K562 (cell line): Measurements from ENCODE around the gene TMPO. TPM values are rescaled to one million over a fixed set of nuclear protein-coding genes. Genes with fewer than 3 reads are reported as not detected.

Experiments
- ATAC-seq: fragments of 200-7000 bp; cut with Tn5 transposase; 3 replicates; pipeline ENCODE4 v1.9.1; 2020; ENCODE audit warnings: moderate library complexity
- BruUV-seq: library from RNA; stranded (reverse); fragments of 400-500 nt; replicated peaks from 2 replicates; lab custom pipeline; 2021; lab: Mats Ljungman, UMichigan
- CTCF ChIA-PET: fragments of 300-600 bp; formaldehyde crosslinking; extraction: SDS; loops from one replicate; lab custom pipeline; 2021; ENCODE audit warnings: low intra/inter-chr PET ratio; lab: Yijun Ruan, JAX
- POLR2A ChIA-PET: fragments of 300-600, 350-650 bp; sonication (Branson Sonifier 250); formaldehyde crosslinking; extraction: SDS; loops from one replicate; lab custom pipeline; 2021; ENCODE audit warnings: antibody characterized with exemption, inconsistent platforms; lab: Yijun Ruan, JAX
- DNase-seq, 4 experiments: peaks; one replicate each; pipeline versions ENCODE4 v3.0.0 to v3.0.0-alpha.2; 2011 to 2018; ENCODE audit warnings: low spot score in 3 of 4, mixed read lengths in 3 of 4; ENCODE audit errors: extremely low read depth in 1 of 4
- FAIRE-seq: peaks from 2 replicates; lab custom pipeline; 2011; peaks lifted over from hg19 to GRCh38; lab: Jason Lieb, UNC
- H2AFZ ChIP-seq: 2 replicates; pipeline ENCODE4 v1.6.0; 2011; ENCODE audit warnings: low read depth, low read length, control low read depth, inconsistent platforms
- H3K27ac ChIP-seq: fragments of 200-600 bp; 3 replicates; pipeline ENCODE4 v1.8.0; 2011; ENCODE audit warnings: low read depth, mild to moderate bottlenecking, control low read depth, inconsistent platforms, low read length, moderate library complexity, mixed read lengths; ENCODE audit errors: extremely low read depth
- H3K27me3 ChIP-seq, 2 experiments: fragments of 300-600 bp in 1 of 2; 2 replicates in 1 of 2; 3 replicates in 1 of 2; pipeline versions ENCODE4 v1.6.0 to v1.8.0; 2011; ENCODE audit warnings: inconsistent platforms in 2 of 2, low read length in 2 of 2, mild to moderate bottlenecking in 1 of 2, mixed read lengths in 1 of 2, moderate library complexity in 1 of 2; ENCODE audit not compliant: control insufficient read depth in 2 of 2, insufficient read depth in 2 of 2
- H3K36me3 ChIP-seq: fragments of 300-600 bp; 3 replicates; pipeline ENCODE4 v1.8.0; 2011; ENCODE audit warnings: mild to moderate bottlenecking, low read length, inconsistent platforms; ENCODE audit not compliant: control insufficient read depth, insufficient read depth
- H3K4me1 ChIP-seq, 2 experiments: fragments of 200-600 bp in 1 of 2; replicated peaks in 1 of 2; 2 replicates in 1 of 2; 3 replicates in 1 of 2; pipeline versions ENCODE4 v1.5.1 to v1.8.0; 2011; ENCODE audit warnings: inconsistent platforms in 2 of 2, low read length in 2 of 2, mild to moderate bottlenecking in 1 of 2, mixed read lengths in 1 of 2, moderate library complexity in 1 of 2; ENCODE audit not compliant: control insufficient read depth in 2 of 2, insufficient read depth in 2 of 2
- H3K4me2 ChIP-seq: 2 replicates; pipeline ENCODE4 v1.6.1; 2011; ENCODE audit warnings: low read length, control low read depth, inconsistent platforms, mixed read lengths; ENCODE audit not compliant: insufficient read depth
- H3K4me3 ChIP-seq: fragments of 200-600 bp; sonication (generic), shearing (Covaris generic); 2 replicates; pipeline ENCODE4 v1.5.1; 2016; ENCODE audit warnings: control low read depth, inconsistent platforms
- H3K79me2 ChIP-seq: fragments of 200-600 bp; 3 replicates; pipeline ENCODE4 v1.8.0; 2011; ENCODE audit warnings: low read length, inconsistent platforms; ENCODE audit not compliant: control insufficient read depth, insufficient read depth
- H3K9ac ChIP-seq, 2 experiments: 2 replicates each; pipeline versions ENCODE4 v1.6.0 to v1.6.1; 2011; ENCODE audit warnings: low read depth in 2 of 2, low read length in 2 of 2, control low read depth in 1 of 2, inconsistent platforms in 1 of 2, mild to moderate bottlenecking in 1 of 2, mixed read lengths in 1 of 2; ENCODE audit not compliant: insufficient read depth in 1 of 2
- H3K9me1 ChIP-seq: one replicate; pipeline ENCODE4 v1.6.0; 2011; ENCODE audit warnings: inconsistent platforms, mild to moderate bottlenecking, low read length, moderate library complexity; ENCODE audit not compliant: control insufficient read depth, insufficient read depth
- H3K9me3 ChIP-seq: replicated peaks from 2 replicates; pipeline ENCODE4 v1.5.1; 2011; ENCODE audit warnings: low read depth, low read length, inconsistent platforms; ENCODE audit not compliant: control insufficient read depth, insufficient read depth
- H4K20me1 ChIP-seq: replicated peaks from 2 replicates; pipeline ENCODE4 v1.6.1; 2011; ENCODE audit warnings: low read length, inconsistent platforms, mixed read lengths; ENCODE audit not compliant: control insufficient read depth, insufficient read depth
- CREBBP ChIP-seq: IDR thresholded peaks from one replicate; pipeline ENCODE4 v1.6.1; 2012; ENCODE audit warnings: low read depth, mild to moderate bottlenecking, control low read depth, inconsistent platforms, low read length
- HEY1 ChIP-seq: fragments of 250-450 bp; sonication (Bioruptor Pico); IDR thresholded peaks from 2 replicates; pipeline ENCODE4 v1.5.0; 2020; ENCODE audit warnings: mild to moderate bottlenecking, moderate library complexity, borderline replicate concordance
- MTA2 ChIP-seq: fragments of 450-650 bp; IDR thresholded peaks from 2 replicates; pipeline ENCODE4 v1.6.1; 2016; ENCODE audit warnings: low read depth
- NONO ChIP-seq, 2 experiments: fragments of 200-400 bp in 1 of 2; fragments of 450-650 bp in 1 of 2; formaldehyde crosslinking in 1 of 2; IDR thresholded peaks; 2 replicates each; pipeline ENCODE4 v1.6.1; 2017; ENCODE audit warnings: low read depth in 2 of 2, mild to moderate bottlenecking in 2 of 2, moderate library complexity in 2 of 2, low read length in 1 of 2
- NRF1 ChIP-seq, 2 experiments: fragments of 450-650 bp; IDR thresholded peaks in 1 of 2; conservative IDR thresholded peaks in 1 of 2; 2 replicates each; pipeline ENCODE4 v1.6.1; 2014; ENCODE audit warnings: mild to moderate bottlenecking in 2 of 2
- SIRT6 ChIP-seq: IDR thresholded peaks from one replicate; pipeline ENCODE4 v1.6.1; 2012; ENCODE audit warnings: low read depth, mild to moderate bottlenecking, control low read depth, inconsistent platforms, low read length, moderate library complexity
- TAF9B ChIP-seq: fragments of 450-650 bp; IDR thresholded peaks from 2 replicates; pipeline ENCODE4 v1.6.1; 2018; ENCODE audit warnings: mild to moderate bottlenecking; ENCODE audit not compliant: partially characterized antibody
- ZBTB26 ChIP-seq: fragments of 450-650 bp; formaldehyde crosslinking; IDR thresholded peaks from 2 replicates; pipeline ENCODE4 v1.4.0; 2022; ENCODE audit warnings: missing genetic modification characterization
- ZNF175 ChIP-seq: fragments of 200-800 bp; sonication (Bioruptor generic); IDR thresholded peaks from 2 replicates; pipeline ENCODE4 v1.6.1; 2016; ENCODE audit warnings: low read depth, mild to moderate bottlenecking, missing genetic modification characterization, missing compliant biosample characterization
- ZNF263 ChIP-seq: sonication (generic); formaldehyde crosslinking; IDR thresholded peaks from 2 replicates; pipeline ENCODE4 v1.8.0; 2022; ENCODE audit warnings: mild to moderate bottlenecking, missing genetic modification reagents, borderline replicate concordance
- ZNF444 ChIP-seq: fragments of 250-450 bp; sonication (Bioruptor Pico); IDR thresholded peaks from 2 replicates; pipeline ENCODE4 v1.4.0; 2020; ENCODE audit warnings: mild to moderate bottlenecking, moderate library complexity
- WGBS: fragments of 100-300 bp; shearing (Covaris generic); methylation state at CpG from one replicate; pipeline ENCODE4 v1.1.6; 2016; ENCODE audit warnings: low coverage, mixed read lengths; ENCODE audit not compliant: insufficient coverage; ENCODE audit errors: missing lambda C conversion rate; 5-methylcytosine and 5-hydroxymethylcytosine counted together
- in situ Hi-C: fragments of 300-500 bp; cut with MboI; formaldehyde crosslinking; loops from 4 replicates; pipeline ENCODE4 v1.15.0; 2018; ENCODE audit warnings: inconsistent platforms, mixed read lengths
- intact Hi-C: fragments of 100-400 bp; cut with micrococcal nuclease; formaldehyde crosslinking; loops from 2 replicates; pipeline ENCODE4 v1.14.2; 2022
- polyA plus RNA-seq, 8 experiments: library from polyadenylated mRNA; depleted of rRNA in 4 of 8; stranded (reverse) in 5 of 8; unstranded in 3 of 8; fragments of >200 nt; fragmentation: Nextera tagmentation in 2 of 8; fragmentation: Illumina TruSeq in 1 of 8; extraction: Ambion mirVana in 2 of 8; extraction: Trizol in 1 of 8; gene quantifications; 2 replicates each; pipeline versions ENCODE4 v1.2.1 to v1.2.3, GENCODE V29; 2011 to 2014; ENCODE audit warnings: inconsistent platforms in 1 of 8, missing spikeins in 1 of 8
- total RNA-seq, 7 experiments: library from RNA; depleted of rRNA in 6 of 7; stranded (reverse); fragments of >200 nt in 6 of 7; fragmentation: Illumina TruSeq in 2 of 7; extraction: Trizol in 2 of 7; gene quantifications; 2 replicates each; pipeline versions ENCODE4 v1.2.1 to v1.2.3, GENCODE V29; 2011 to 2021; ENCODE audit warnings: low replicate concordance in 1 of 7
- TF ChIP-seq, protein P1 (sequence below): sonication (generic); formaldehyde crosslinking; IDR thresholded peaks from 2 replicates; pipeline ENCODE4 v1.8.1; 2023; ENCODE audit warnings: mild to moderate bottlenecking, missing genetic modification reagents
- TF ChIP-seq, protein P2 (sequence below): fragments of 450-650 bp; conservative IDR thresholded peaks from 2 replicates; pipeline ENCODE4 v1.6.1; 2016; ENCODE audit warnings: missing genetic modification characterization, low read depth, mild to moderate bottlenecking, missing compliant biosample characterization, moderate library complexity
- TF ChIP-seq, protein P3 (sequence below), 3 experiments: IDR thresholded peaks in 2 of 3; conservative IDR thresholded peaks in 1 of 3; 2 replicates each; pipeline ENCODE4 v1.5.1; 2011 to 2012; ENCODE audit warnings: low read length in 3 of 3, mild to moderate bottlenecking in 3 of 3, control low read depth in 2 of 3, improper control_type of control experiment in 1 of 3, inconsistent platforms in 1 of 3, low read depth in 1 of 3, mixed read lengths in 1 of 3, moderate library complexity in 1 of 3; ENCODE audit not compliant: insufficient read depth in 2 of 3

TMPO gene
- total and polyA plus RNA-seq, 9 of the 15 experiments (the other 6 are each of a cell fraction or from before 2014, with no cell fraction given), result 62.1 to 263 (median 182) TPM

DNA sequence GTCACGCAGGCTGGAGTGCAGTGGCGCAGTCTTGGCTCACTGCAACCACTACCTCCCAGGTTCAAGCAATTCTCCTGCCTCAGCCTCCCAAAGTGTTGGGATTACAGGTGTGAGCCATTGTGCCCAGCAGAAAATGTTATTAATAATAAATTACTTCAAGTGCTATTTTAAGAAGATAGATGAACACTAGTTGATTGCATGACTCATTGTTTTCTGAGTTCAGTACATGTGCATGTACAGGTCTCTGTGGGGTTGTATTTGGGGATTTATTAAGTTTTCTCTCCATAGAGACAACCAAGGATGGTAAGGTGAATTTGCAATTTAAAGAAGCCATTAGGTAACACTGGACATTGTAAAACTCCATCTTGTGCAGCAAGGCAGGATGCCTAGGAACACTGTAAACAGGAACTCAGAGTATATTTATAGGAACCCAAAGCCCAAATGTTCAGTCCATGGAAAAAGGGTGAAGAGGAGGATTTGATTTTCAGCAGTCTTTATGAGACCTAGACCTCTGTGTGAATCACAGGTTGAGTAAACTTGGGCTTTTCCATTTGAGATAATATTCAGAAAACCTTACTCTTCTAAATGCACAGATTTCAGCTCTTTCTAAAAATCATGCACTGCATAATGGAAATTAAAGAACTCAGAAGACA, 49.3 kb upstream of the TMPO start:
- ChIA-PET POLR2A (no interaction called here), CTCF (no interaction called here)
- WGBS, result 0% methylated on average over 2 of the region's 2 CpGs
- H3K9ac ChIP-seq, result no peak overlapping the region
- H3K27me3 ChIP-seq, result peaks cover 9 to 15% of the 10 kb centered on the region in 2 experiments
- BruUV-seq, result no TSS peak
- no peaks in the 10 kb centered on the region for H3K9me3 ChIP-seq
- DNase-seq (no peak), FAIRE-seq (no peak), ATAC-seq (no peak)
- intact Hi-C loops (no loop called here), in situ Hi-C loops (no loop called here)
- H4K20me1 ChIP-seq, result no peaks in the 10 kb centered on the region
- no peaks in the 10 kb centered on the region for H3K36me3 ChIP-seq
- no peaks in the 10 kb centered on the region for H3K79me2 ChIP-seq
- H3K27ac ChIP-seq, result no peak overlapping the region
- no peak overlapping the region for H3K4me3 ChIP-seq
- no peaks in the 10 kb centered on the region for H3K4me1 ChIP-seq
- H2AFZ ChIP-seq, result no peak overlapping the region
- H3K9me1 ChIP-seq, result no peaks in the 10 kb centered on the region
- H3K4me2 ChIP-seq, result no peak overlapping the region
- TF ChIP-seq, protein P1, sequence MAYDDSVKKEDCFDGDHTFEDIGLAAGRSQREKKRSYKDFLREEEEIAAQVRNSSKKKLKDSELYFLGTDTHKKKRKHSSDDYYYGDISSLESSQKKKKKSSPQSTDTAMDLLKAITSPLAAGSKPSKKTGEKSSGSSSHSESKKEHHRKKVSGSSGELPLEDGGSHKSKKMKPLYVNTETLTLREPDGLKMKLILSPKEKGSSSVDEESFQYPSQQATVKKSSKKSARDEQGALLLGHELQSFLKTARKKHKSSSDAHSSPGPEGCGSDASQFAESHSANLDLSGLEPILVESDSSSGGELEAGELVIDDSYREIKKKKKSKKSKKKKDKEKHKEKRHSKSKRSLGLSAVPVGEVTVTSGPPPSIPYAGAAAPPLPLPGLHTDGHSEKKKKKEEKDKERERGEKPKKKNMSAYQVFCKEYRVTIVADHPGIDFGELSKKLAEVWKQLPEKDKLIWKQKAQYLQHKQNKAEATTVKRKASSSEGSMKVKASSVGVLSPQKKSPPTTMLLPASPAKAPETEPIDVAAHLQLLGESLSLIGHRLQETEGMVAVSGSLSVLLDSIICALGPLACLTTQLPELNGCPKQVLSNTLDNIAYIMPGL, result no peak
- TF ChIP-seq MTA2 (no peak), HEY1 (no peak), SIRT6 (no peak), NRF1 (conservative IDR thresholded peaks at IDR 0.05 in 1 of 2, IDR thresholded peaks at IDR 0.05 in 1 of 2) (no peak), TAF9B (no peak), ZNF175 (CRISPR knock-in tag) (no peak), ZBTB26 (CRISPR knock-in tag) (no peak), CREBBP (no peak), ZNF263 (CRISPR knock-in tag) (no peak), NONO (IDR thresholded peaks at IDR 0.05; ENCODE audit: low read depth in 2 of 2, low read length in 1 of 2) (no peak), ZNF444 (CRISPR knock-in tag) (no peak)
- TF ChIP-seq, protein P2, sequence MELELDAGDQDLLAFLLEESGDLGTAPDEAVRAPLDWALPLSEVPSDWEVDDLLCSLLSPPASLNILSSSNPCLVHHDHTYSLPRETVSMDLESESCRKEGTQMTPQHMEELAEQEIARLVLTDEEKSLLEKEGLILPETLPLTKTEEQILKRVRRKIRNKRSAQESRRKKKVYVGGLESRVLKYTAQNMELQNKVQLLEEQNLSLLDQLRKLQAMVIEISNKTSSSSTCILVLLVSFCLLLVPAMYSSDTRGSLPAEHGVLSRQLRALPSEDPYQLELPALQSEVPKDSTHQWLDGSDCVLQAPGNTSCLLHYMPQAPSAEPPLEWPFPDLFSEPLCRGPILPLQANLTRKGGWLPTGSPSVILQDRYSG, result no peak
- TF ChIP-seq, protein P3, sequence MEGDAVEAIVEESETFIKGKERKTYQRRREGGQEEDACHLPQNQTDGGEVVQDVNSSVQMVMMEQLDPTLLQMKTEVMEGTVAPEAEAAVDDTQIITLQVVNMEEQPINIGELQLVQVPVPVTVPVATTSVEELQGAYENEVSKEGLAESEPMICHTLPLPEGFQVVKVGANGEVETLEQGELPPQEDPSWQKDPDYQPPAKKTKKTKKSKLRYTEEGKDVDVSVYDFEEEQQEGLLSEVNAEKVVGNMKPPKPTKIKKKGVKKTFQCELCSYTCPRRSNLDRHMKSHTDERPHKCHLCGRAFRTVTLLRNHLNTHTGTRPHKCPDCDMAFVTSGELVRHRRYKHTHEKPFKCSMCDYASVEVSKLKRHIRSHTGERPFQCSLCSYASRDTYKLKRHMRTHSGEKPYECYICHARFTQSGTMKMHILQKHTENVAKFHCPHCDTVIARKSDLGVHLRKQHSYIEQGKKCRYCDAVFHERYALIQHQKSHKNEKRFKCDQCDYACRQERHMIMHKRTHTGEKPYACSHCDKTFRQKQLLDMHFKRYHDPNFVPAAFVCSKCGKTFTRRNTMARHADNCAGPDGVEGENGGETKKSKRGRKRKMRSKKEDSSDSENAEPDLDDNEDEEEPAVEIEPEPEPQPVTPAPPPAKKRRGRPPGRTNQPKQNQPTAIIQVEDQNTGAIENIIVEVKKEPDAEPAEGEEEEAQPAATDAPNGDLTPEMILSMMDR (IDR thresholded peaks at IDR 0.05 in 2 of 3, conservative IDR thresholded peaks at IDR 0.05 in 1 of 3; ENCODE audit: insufficient read depth in 2 of 3, low read depth in 1 of 3, low read length in 3 of 3), result no peak
